Measurements from ENCODE around the gene HK2.
"Not testable (repeated sequence)": the region's sequence is repeated elsewhere in the genome, so short reads cannot be mapped to it uniquely, and the experiment has no call there.

HK2 gene

GRCh38 chr2:74822771-74823566, 11.0 kb upstream of the HK2 start:
- H3K27me3 Mint-ChIP-seq (ENCODE audit: low read depth) = peaks cover 24% of the 10 kb centered on the region
- no peak for DNase-seq (ENCODE audit: low spot score)
- no peaks in the 10 kb centered on the region for H3K9me3 Mint-ChIP-seq
- H3K27ac Mint-ChIP-seq = no peak overlapping the region
- no peak overlapping the region for H3K4me3 Mint-ChIP-seq
- peaks cover 6% of the 10 kb centered on the region for H3K4me1 Mint-ChIP-seq (ENCODE audit: low read depth)
- H3K36me3 Mint-ChIP-seq (ENCODE audit: low read depth) = no peaks in the 10 kb centered on the region

GRCh38 chr2:74824679-74825078, 9.2 kb upstream of the HK2 start:
- Mint-ChIP-seq H3K27ac (no peak overlapping the region), H3K9me3 (no peaks in the 10 kb centered on the region), H3K4me3 (no peak overlapping the region), H3K36me3 (ENCODE audit: low read depth) (no peaks in the 10 kb centered on the region), H3K4me1 (ENCODE audit: low read depth) (peaks cover 2% of the 10 kb centered on the region), H3K27me3 (ENCODE audit: low read depth) (peaks cover 27% of the 10 kb centered on the region)
- no peak for DNase-seq (ENCODE audit: low spot score)

GRCh38 chr2:74828543-74828942, 5.4 kb upstream of the HK2 start:
- Mint-ChIP-seq H3K27me3 (ENCODE audit: low read depth) (peaks cover 12% of the 10 kb centered on the region), H3K36me3 (ENCODE audit: low read depth) (no peaks in the 10 kb centered on the region), H3K27ac (no peak overlapping the region), H3K4me3 (no peak overlapping the region), H3K9me3 (no peaks in the 10 kb centered on the region), H3K4me1 (ENCODE audit: low read depth) (peaks cover 18% of the 10 kb centered on the region)
- DNase-seq (ENCODE audit: low spot score) = no peak

- no peaks in the 10 kb centered on the region for H3K9me3 Mint-ChIP-seq
- H3K36me3 Mint-ChIP-seq (ENCODE audit: low read depth) = peaks cover 2% of the 10 kb centered on the region
- no peak overlapping the region for H3K27ac Mint-ChIP-seq
- H3K27me3 Mint-ChIP-seq (ENCODE audit: low read depth) = peaks cover 3% of the 10 kb centered on the region
- peaks cover 32% of the 10 kb centered on the region for H3K4me1 Mint-ChIP-seq (ENCODE audit: low read depth)
- peak overlapping the region; percentile 9 for H3K4me3 Mint-ChIP-seq
- DNase-seq (ENCODE audit: low spot score) = no peak
Observed at GRCh38 chr2:74831693-74832530, 2.0 kb upstream of the HK2 start.

GRCh38 chr2:74834234-74834791, 386 bp downstream of the HK2 start:
- Mint-ChIP-seq H3K27ac (peak overlapping the region; percentile 94), H3K36me3 (ENCODE audit: low read depth) (peaks cover 15% of the 10 kb centered on the region)
- DNase-seq (ENCODE audit: low spot score) = peak; percentile 33

GRCh38 chr2:74834792-74835755, 1.1 kb downstream of the HK2 start:
- Mint-ChIP-seq H3K27me3 (ENCODE audit: low read depth) (no peaks in the 10 kb centered on the region), H3K4me1 (ENCODE audit: low read depth) (peaks cover 53% of the 10 kb centered on the region), H3K4me3 (peak overlapping the region; percentile 96), H3K27ac (peak overlapping the region; percentile 94), H3K9me3 (no peaks in the 10 kb centered on the region), H3K36me3 (ENCODE audit: low read depth) (peaks cover 18% of the 10 kb centered on the region)
- peak; percentile 76 for DNase-seq (ENCODE audit: low spot score)

More at GRCh38 chr2:74834234-74834791, 386 bp downstream of the HK2 start:
- not testable (repeated sequence) for H3K27me3 Mint-ChIP-seq (ENCODE audit: low read depth); H3K9me3 Mint-ChIP-seq
- H3K4me3 Mint-ChIP-seq = peak overlapping the region; percentile 96
- H3K4me1 Mint-ChIP-seq (ENCODE audit: low read depth) = peaks cover 49% of the 10 kb centered on the region

- no peak for DNase-seq (ENCODE audit: low spot score)
- H3K9me3 Mint-ChIP-seq = no peaks in the 10 kb centered on the region
- peak overlapping the region; percentile 96 for H3K4me3 Mint-ChIP-seq
- H3K4me1 Mint-ChIP-seq (ENCODE audit: low read depth) = peaks cover 61% of the 10 kb centered on the region
- no peaks in the 10 kb centered on the region for H3K27me3 Mint-ChIP-seq (ENCODE audit: low read depth)
- peaks cover 24% of the 10 kb centered on the region for H3K36me3 Mint-ChIP-seq (ENCODE audit: low read depth)
- peak overlapping the region; percentile 58 for H3K27ac Mint-ChIP-seq
Observed at GRCh38 chr2:74835831-74836674, 2.1 kb downstream of the HK2 start.

GRCh38 chr2:74836675-74837401, 2.9 kb downstream of the HK2 start:
- Mint-ChIP-seq H3K36me3 (ENCODE audit: low read depth) (peaks cover 27% of the 10 kb centered on the region), H3K9me3 (no peaks in the 10 kb centered on the region), H3K4me3 (peak overlapping the region; percentile 96), H3K27me3 (ENCODE audit: low read depth) (no peaks in the 10 kb centered on the region), H3K4me1 (ENCODE audit: low read depth) (peaks cover 64% of the 10 kb centered on the region), H3K27ac (no peak overlapping the region)
- DNase-seq (ENCODE audit: low spot score) = no peak

- H3K4me3 Mint-ChIP-seq = peak overlapping the region; percentile 59
- H3K9me3 Mint-ChIP-seq = no peaks in the 10 kb centered on the region
- DNase-seq (ENCODE audit: low spot score) = no peak
- no peaks in the 10 kb centered on the region for H3K27me3 Mint-ChIP-seq (ENCODE audit: low read depth)
- H3K27ac Mint-ChIP-seq = peak overlapping the region; percentile 43
- peaks cover 34% of the 10 kb centered on the region for H3K36me3 Mint-ChIP-seq (ENCODE audit: low read depth)
- peaks cover 73% of the 10 kb centered on the region for H3K4me1 Mint-ChIP-seq (ENCODE audit: low read depth)
Observed at GRCh38 chr2:74841641-74842040, 7.7 kb downstream of the HK2 start.

GRCh38 chr2:74843433-74843832, 9.5 kb downstream of the HK2 start:
- Mint-ChIP-seq H3K9me3 (no peaks in the 10 kb centered on the region), H3K27me3 (ENCODE audit: low read depth) (no peaks in the 10 kb centered on the region), H3K4me3 (peak overlapping the region; percentile 81), H3K36me3 (ENCODE audit: low read depth) (peaks cover 27% of the 10 kb centered on the region), H3K4me1 (ENCODE audit: low read depth) (peaks cover 72% of the 10 kb centered on the region), H3K27ac (peak overlapping the region; percentile 89)
- no peak for DNase-seq (ENCODE audit: low spot score)

- peaks cover 24% of the 10 kb centered on the region for H3K36me3 Mint-ChIP-seq (ENCODE audit: low read depth)
- H3K27me3 Mint-ChIP-seq (ENCODE audit: low read depth) = no peaks in the 10 kb centered on the region
- peak; percentile 49 for DNase-seq (ENCODE audit: low spot score)
- H3K4me1 Mint-ChIP-seq (ENCODE audit: low read depth) = peaks cover 73% of the 10 kb centered on the region
- H3K27ac Mint-ChIP-seq = peak overlapping the region; percentile 89
- H3K9me3 Mint-ChIP-seq = no peaks in the 10 kb centered on the region
- peak overlapping the region; percentile 81 for H3K4me3 Mint-ChIP-seq
Observed at GRCh38 chr2:74843899-74844298, 10.0 kb downstream of the HK2 start.

GRCh38 chr2:74844752-74845151, 10.8 kb downstream of the HK2 start:
- DNase-seq (ENCODE audit: low spot score) = no peak
- no peak overlapping the region for H3K4me3 Mint-ChIP-seq
- H3K36me3 Mint-ChIP-seq (ENCODE audit: low read depth) = peaks cover 20% of the 10 kb centered on the region
- H3K4me1 Mint-ChIP-seq (ENCODE audit: low read depth) = peaks cover 77% of the 10 kb centered on the region
- H3K27ac Mint-ChIP-seq = no peak overlapping the region
- H3K27me3 Mint-ChIP-seq (ENCODE audit: low read depth) = no peaks in the 10 kb centered on the region
- H3K9me3 Mint-ChIP-seq = no peaks in the 10 kb centered on the region
